ENCODE measurements around the gene GABRG3.
A peak's percentile ranks its signal among the peaks of the same experiment; 100 is the strongest.
"Not testable (repeated sequence)": the region's sequence is repeated elsewhere in the genome, so short reads cannot be mapped to it uniquely, and the experiment has no call there.

Gene GABRG3

GRCh38 chr15:27004226-27004625, 33.2 kb downstream of the GABRG3 start:
- DNase-seq, result not testable (repeated sequence)

- DNase-seq, result peak; percentile 24 to 43
Measured at GRCh38 chr15:27017168-27017809, 46.3 kb downstream of the GABRG3 start.

- DNase-seq, result no peak
Measured at GRCh38 chr15:27019687-27020086, 48.7 kb downstream of the GABRG3 start.

- DNase-seq, result no peak
Measured at GRCh38 chr15:27025481-27025966, 54.5 kb downstream of the GABRG3 start.

GRCh38 chr15:27027229-27027628, 56.2 kb downstream of the GABRG3 start:
- no peak for DNase-seq

- no peak for DNase-seq
Measured at GRCh38 chr15:27028858-27029477, 58.0 kb downstream of the GABRG3 start.

GRCh38 chr15:27036210-27036609, 65.2 kb downstream of the GABRG3 start:
- no peak for DNase-seq

GRCh38 chr15:27037501-27037900, 66.5 kb downstream of the GABRG3 start:
- DNase-seq, result no peak

- DNase-seq, result no peak
Measured at GRCh38 chr15:27039152-27039551, 68.2 kb downstream of the GABRG3 start.

- DNase-seq, result no peak
Measured at GRCh38 chr15:27042230-27042629, 71.2 kb downstream of the GABRG3 start.

GRCh38 chr15:27042646-27043045, 71.7 kb downstream of the GABRG3 start:
- no peak for DNase-seq

GRCh38 chr15:27043770-27044169, 72.8 kb downstream of the GABRG3 start:
- DNase-seq, result no peak

- DNase-seq, result no peak
Measured at GRCh38 chr15:27045796-27046195, 74.8 kb downstream of the GABRG3 start.

GRCh38 chr15:27046880-27047279, 75.9 kb downstream of the GABRG3 start:
- DNase-seq, result no peak

- no peak for DNase-seq
Measured at GRCh38 chr15:27050163-27050562, 79.2 kb downstream of the GABRG3 start.

GRCh38 chr15:27054426-27054825, 83.4 kb downstream of the GABRG3 start:
- DNase-seq, result no peak

GRCh38 chr15:27057904-27058645, 87.1 kb downstream of the GABRG3 start:
- no peak for DNase-seq

GRCh38 chr15:27058939-27059338, 88.0 kb downstream of the GABRG3 start:
- DNase-seq, result no peak

- DNase-seq, result peak; percentile 14 to 39
Measured at GRCh38 chr15:27059610-27060202, 88.7 kb downstream of the GABRG3 start.

GRCh38 chr15:27061739-27062138, 90.8 kb downstream of the GABRG3 start:
- DNase-seq, result no peak

- DNase-seq, result no peak
Measured at GRCh38 chr15:27062951-27063350, 92.0 kb downstream of the GABRG3 start.

- DNase-seq, result no peak
Measured at GRCh38 chr15:27064080-27064479, 93.1 kb downstream of the GABRG3 start.

- no peak for DNase-seq
Measured at GRCh38 chr15:27065151-27065550, 94.2 kb downstream of the GABRG3 start.

GRCh38 chr15:27065785-27066184, 94.8 kb downstream of the GABRG3 start:
- DNase-seq, result no peak
